CD4-positive, alpha-beta T cell (primary cell): Measurements from ENCODE around the gene MAML2. TPM values are rescaled to one million over a fixed set of nuclear protein-coding genes. Genes with fewer than 3 reads are reported as not detected.

Source experiments
- ATAC-seq: fragments of 200-7000 bp; cut with Tn5 transposase; one replicate; pipeline ENCODE4 v1.10.0; 2022; ENCODE audit warnings: mild to moderate bottlenecking; ENCODE audit not compliant: poor library complexity
- CTCF ChIA-PET: fragments of 350-600 bp; sonication (Branson Sonifier 250); formaldehyde crosslinking; loops from one replicate; lab custom pipeline; 2021; ENCODE audit warnings: antibody characterized with exemption, inconsistent platforms; lab: Charles Lee
- POLR2A ChIA-PET: fragments of 350-600 bp; sonication (Branson Sonifier 250); formaldehyde crosslinking; loops from one replicate; lab custom pipeline; 2021; ENCODE audit warnings: antibody characterized with exemption, inconsistent platforms; lab: Charles Lee
- DNase-seq, 14 experiments: peaks; one replicate each; pipeline ENCODE4 v3.0.0-alpha.2; 2013 to 2020; ENCODE audit warnings: mixed read lengths in 2 of 14
- H3K27ac ChIP-seq, 2 donors: one replicate each; pipeline versions ENCODE4 v1.5.1 to v1.7.0; 2013; ENCODE audit warnings: low read length in 2 of 2, low read depth in 1 of 2, mild to moderate bottlenecking in 1 of 2
- H3K27me3 ChIP-seq, 2 experiments: 1 replicate in 1 of 2; 2 replicates in 1 of 2; pipeline versions ENCODE4 v1.6.1 to v1.7.0; 2013; ENCODE audit warnings: low read length in 2 of 2, control low read depth in 1 of 2, mild to moderate bottlenecking in 1 of 2, moderate library complexity in 1 of 2; ENCODE audit not compliant: insufficient read depth in 2 of 2, control insufficient read depth in 1 of 2
- H3K36me3 ChIP-seq: one replicate; pipeline ENCODE4 v1.6.1; 2013; ENCODE audit warnings: low read length, control low read depth; ENCODE audit not compliant: insufficient read depth
- H3K4me1 ChIP-seq: one replicate; pipeline ENCODE4 v1.6.1; 2013; ENCODE audit warnings: low read length, control low read depth; ENCODE audit not compliant: insufficient read depth
- H3K4me3 ChIP-seq: one replicate; pipeline ENCODE4 v1.5.1; 2013; ENCODE audit warnings: mild to moderate bottlenecking, low read length, moderate library complexity
- H3K9me3 ChIP-seq, 2 experiments: 1 replicate in 1 of 2; 2 replicates in 1 of 2; pipeline versions ENCODE4 v1.6.1 to v1.7.0; 2013; ENCODE audit warnings: low read length in 2 of 2, mild to moderate bottlenecking in 2 of 2, control low read depth in 1 of 2, moderate library complexity in 1 of 2; ENCODE audit not compliant: control insufficient read depth in 1 of 2, insufficient read depth in 1 of 2
- H3K27ac Mint-ChIP-seq: one replicate; pipeline ENCODE4 v1.8.0; 2020; ENCODE audit warnings: mixed read lengths
- H3K27me3 Mint-ChIP-seq: one replicate; pipeline ENCODE4 v1.8.0; 2021; ENCODE audit warnings: mixed read lengths
- H3K36me3 Mint-ChIP-seq: one replicate; pipeline ENCODE4 v1.8.0; 2021; ENCODE audit warnings: low read depth, mixed read lengths
- H3K4me1 Mint-ChIP-seq: one replicate; pipeline ENCODE4 v1.8.0; 2021; ENCODE audit warnings: low read depth, mixed read lengths
- H3K4me3 Mint-ChIP-seq: one replicate; pipeline ENCODE4 v1.8.0; 2020; ENCODE audit warnings: mild to moderate bottlenecking, mixed read lengths
- H3K9me3 Mint-ChIP-seq: one replicate; pipeline ENCODE4 v1.8.0; 2020; ENCODE audit warnings: mixed read lengths
- intact Hi-C, 2 experiments: fragments of 100-400 bp; cut with DNase I in 1 of 2; cut with micrococcal nuclease in 1 of 2; formaldehyde crosslinking; loops; one replicate each; pipeline versions ENCODE4 v1.15.1 to v1.9.0; 2023 to 2025; cut with DNase I, micrococcal nuclease
- total RNA-seq, 174 experiments: library from RNA in 2 of 174; stranded (reverse) in 2 of 174; gene quantifications; one replicate each; pipeline ENCODE4 v1.2.3 and lab custom pipeline; 2021 to 2026
- TF ChIP-seq, protein P1 (sequence below): fragments of 200-600 bp; IDR thresholded peaks from one replicate; pipeline ENCODE4 v1.8.0; 2022; ENCODE audit warnings: antibody characterized with exemption, mild to moderate bottlenecking

MAML2 gene
- total RNA-seq, 2 experiments from 2014 or later = 58.8 to 59.8 TPM

GRCh38 chr11:96317985-96318384 lies 25.0 kb downstream of the MAML2 start:
- Mint-ChIP-seq H3K4me3 (no peak overlapping the region), H3K9me3 (no peaks in the 10 kb centered on the region), H3K36me3 (peaks cover 78% of the 10 kb centered on the region), H3K27ac (peak overlapping the region; percentile 85), H3K27me3 (no peaks in the 10 kb centered on the region), H3K4me1 (peaks cover 100% of the 10 kb centered on the region)
- intact Hi-C loops = no loop called here
- H3K9me3 ChIP-seq = no peaks in the 10 kb centered on the region
- ChIA-PET CTCF (interaction anchor here (1.5 kb wide), 1 partner anchor 25 kb away, joined by 5 read pairs; the partner anchor contains the start of gene MAML2), POLR2A (interaction anchor here (0.6 to 1.6 kb wide), 2 partner anchors 76 to 89 kb away, joined by 3 to 4 read pairs; no protein-coding TSS in a partner anchor)
- H3K27me3 ChIP-seq = no peaks in the 10 kb centered on the region
- ATAC-seq (no peak), DNase-seq (peak in 1 of 14 experiments; percentile 21)
- TF ChIP-seq, protein P1, sequence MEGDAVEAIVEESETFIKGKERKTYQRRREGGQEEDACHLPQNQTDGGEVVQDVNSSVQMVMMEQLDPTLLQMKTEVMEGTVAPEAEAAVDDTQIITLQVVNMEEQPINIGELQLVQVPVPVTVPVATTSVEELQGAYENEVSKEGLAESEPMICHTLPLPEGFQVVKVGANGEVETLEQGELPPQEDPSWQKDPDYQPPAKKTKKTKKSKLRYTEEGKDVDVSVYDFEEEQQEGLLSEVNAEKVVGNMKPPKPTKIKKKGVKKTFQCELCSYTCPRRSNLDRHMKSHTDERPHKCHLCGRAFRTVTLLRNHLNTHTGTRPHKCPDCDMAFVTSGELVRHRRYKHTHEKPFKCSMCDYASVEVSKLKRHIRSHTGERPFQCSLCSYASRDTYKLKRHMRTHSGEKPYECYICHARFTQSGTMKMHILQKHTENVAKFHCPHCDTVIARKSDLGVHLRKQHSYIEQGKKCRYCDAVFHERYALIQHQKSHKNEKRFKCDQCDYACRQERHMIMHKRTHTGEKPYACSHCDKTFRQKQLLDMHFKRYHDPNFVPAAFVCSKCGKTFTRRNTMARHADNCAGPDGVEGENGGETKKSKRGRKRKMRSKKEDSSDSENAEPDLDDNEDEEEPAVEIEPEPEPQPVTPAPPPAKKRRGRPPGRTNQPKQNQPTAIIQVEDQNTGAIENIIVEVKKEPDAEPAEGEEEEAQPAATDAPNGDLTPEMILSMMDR = no peak
- H3K27ac ChIP-seq = no peak overlapping the region
- H3K4me1 ChIP-seq = peaks cover 41% of the 10 kb centered on the region
- H3K36me3 ChIP-seq = peaks cover 14% of the 10 kb centered on the region
- no peak overlapping the region for H3K4me3 ChIP-seq

- Mint-ChIP-seq H3K4me3 (no peak overlapping the region), H3K27me3 (no peaks in the 10 kb centered on the region), H3K4me1 (peaks cover 100% of the 10 kb centered on the region), H3K27ac (peak overlapping the region; percentile 85), H3K9me3 (no peaks in the 10 kb centered on the region), H3K36me3 (peaks cover 78% of the 10 kb centered on the region)
- ATAC-seq = no peak
- CTCF ChIA-PET = interaction anchor here (1.5 kb wide), 1 partner anchor 26 kb away, joined by 5 read pairs; the partner anchor contains the start of gene MAML2
- intact Hi-C loops = no loop called here
- TF ChIP-seq, protein P1 = no peak
- Histone ChIP-seq H3K27ac (no peak overlapping the region), H3K9me3 (no peaks in the 10 kb centered on the region), H3K36me3 (peaks cover 14% of the 10 kb centered on the region), H3K27me3 (no peaks in the 10 kb centered on the region), H3K4me3 (no peak overlapping the region), H3K4me1 (peaks cover 41% of the 10 kb centered on the region)
- DNase-seq = no peak
- POLR2A ChIA-PET = interaction anchor here (0.6 to 1.2 kb wide), 2 partner anchors 75 to 89 kb away, joined by 3 read pairs; no protein-coding TSS in a partner anchor
Measured at GRCh38 chr11:96317571-96317970, 25.4 kb downstream of the MAML2 start.

- Mint-ChIP-seq H3K27ac (peak overlapping the region; percentile 85), H3K9me3 (no peaks in the 10 kb centered on the region), H3K27me3 (no peaks in the 10 kb centered on the region), H3K4me1 (peaks cover 100% of the 10 kb centered on the region), H3K36me3 (peaks cover 77% of the 10 kb centered on the region), H3K4me3 (no peak overlapping the region)
- CTCF ChIA-PET = interaction anchor here (1.5 kb wide), 1 partner anchor 26 kb away, joined by 5 read pairs; the partner anchor contains the start of gene MAML2
- Histone ChIP-seq H3K9me3 (no peaks in the 10 kb centered on the region), H3K36me3 (peaks cover 14% of the 10 kb centered on the region), H3K27me3 (no peaks in the 10 kb centered on the region), H3K27ac (no peak overlapping the region), H3K4me3 (no peak overlapping the region), H3K4me1 (peaks cover 41% of the 10 kb centered on the region)
- POLR2A ChIA-PET = interaction anchor here (1.2 kb wide), 1 partner anchor 74 kb away, joined by 3 read pairs; no protein-coding TSS in a partner anchor
- no peak for ATAC-seq
- DNase-seq = no peak
- intact Hi-C loops = no loop called here
- TF ChIP-seq, protein P1 = no peak
Measured at GRCh38 chr11:96316869-96317268, 26.1 kb downstream of the MAML2 start.
